Neuronal stem cell (in vitro differentiated cells): ENCODE data around the gene C8G.

Experiments
- DNase-seq: peaks from one replicate; pipeline ENCODE4 v3.0.0-alpha.2; 2013; ENCODE audit warnings: low spot score
- H2AFZ ChIP-seq: one replicate; pipeline ENCODE4 v1.6.1; 2013; ENCODE audit warnings: mild to moderate bottlenecking, low read length, inconsistent platforms
- H2AK5ac ChIP-seq: 2 replicates; pipeline ENCODE4 v1.6.1; 2013; ENCODE audit warnings: low read depth, mild to moderate bottlenecking, inconsistent platforms, low read length, moderate library complexity, mixed read lengths
- H2BK120ac ChIP-seq: 2 replicates; pipeline ENCODE4 v1.6.1; 2013; ENCODE audit warnings: low read depth, mild to moderate bottlenecking, inconsistent platforms, low read length, moderate library complexity, mixed read lengths
- H2BK12ac ChIP-seq: one replicate; pipeline ENCODE4 v1.6.1; 2013; ENCODE audit warnings: low read length, inconsistent platforms
- H2BK15ac ChIP-seq: 2 replicates; pipeline ENCODE4 v1.6.1; 2013; ENCODE audit warnings: mild to moderate bottlenecking, low read length, inconsistent platforms, mixed read lengths
- H2BK5ac ChIP-seq: one replicate; pipeline ENCODE4 v1.6.1; 2013; ENCODE audit warnings: inconsistent platforms, mild to moderate bottlenecking, low read length, moderate library complexity
- H3K14ac ChIP-seq: one replicate; pipeline ENCODE4 v1.6.1; 2013; ENCODE audit warnings: low read length, inconsistent platforms
- H3K18ac ChIP-seq: 2 replicates; pipeline ENCODE4 v1.6.1; 2013; ENCODE audit warnings: low read length, inconsistent platforms
- H3K23ac ChIP-seq: 2 replicates; pipeline ENCODE4 v1.6.1; 2013; ENCODE audit warnings: low read depth, mild to moderate bottlenecking, mixed read lengths, low read length, inconsistent platforms; ENCODE audit not compliant: poor library complexity
- H3K27ac ChIP-seq: replicated peaks from 3 replicates; pipeline ENCODE4 v1.5.1; 2013; ENCODE audit warnings: low read length, inconsistent platforms
- H3K27me3 ChIP-seq, 3 experiments: 2 replicates each; pipeline ENCODE4 v1.6.1; 2013; ENCODE audit warnings: low read length in 3 of 3, mild to moderate bottlenecking in 2 of 3, inconsistent platforms in 1 of 3, low read depth in 1 of 3, mixed read lengths in 1 of 3, moderate library complexity in 1 of 3; ENCODE audit not compliant: control insufficient read depth in 3 of 3, insufficient read depth in 3 of 3
- H3K36me3 ChIP-seq, 2 donors: replicated peaks in 1 of 2; 2 replicates each; pipeline ENCODE4 v1.6.1; 2013; ENCODE audit warnings: low read length in 2 of 2; ENCODE audit not compliant: control insufficient read depth in 2 of 2, insufficient read depth in 2 of 2
- H3K4ac ChIP-seq: 2 replicates; pipeline ENCODE4 v1.6.1; 2013; ENCODE audit warnings: inconsistent platforms, mild to moderate bottlenecking, low read length, moderate library complexity
- H3K4me1 ChIP-seq, 2 donors: 1 replicate in 1 of 2; 2 replicates in 1 of 2; pipeline ENCODE4 v1.6.1; 2013; ENCODE audit warnings: low read length in 2 of 2, low read depth in 1 of 2; ENCODE audit not compliant: control insufficient read depth in 2 of 2, insufficient read depth in 1 of 2
- H3K4me2 ChIP-seq: one replicate; pipeline ENCODE4 v1.6.1; 2013; ENCODE audit warnings: mild to moderate bottlenecking, low read length, inconsistent platforms; ENCODE audit not compliant: insufficient read depth, poor library complexity, severe bottlenecking
- H3K4me3 ChIP-seq, 2 donors: 2 replicates each; pipeline ENCODE4 v1.5.1; 2013; ENCODE audit warnings: low read length in 2 of 2, mild to moderate bottlenecking in 2 of 2, inconsistent platforms in 1 of 2, moderate library complexity in 1 of 2
- H3K79me1 ChIP-seq: one replicate; pipeline ENCODE4 v1.6.1; 2013; ENCODE audit warnings: low read depth, mild to moderate bottlenecking, inconsistent platforms, low read length, moderate library complexity
- H3K9ac ChIP-seq: one replicate; pipeline ENCODE4 v1.6.1; 2013; ENCODE audit warnings: mild to moderate bottlenecking, low read depth, low read length, inconsistent platforms; ENCODE audit not compliant: poor library complexity
- H3K9me3 ChIP-seq, 2 donors: replicated peaks in 1 of 2; 2 replicates each; pipeline versions ENCODE3 to v1.6.1; 2013; ENCODE audit warnings: low read length in 2 of 2, mild to moderate bottlenecking in 2 of 2, inconsistent platforms in 1 of 2, low read depth in 1 of 2, mixed read lengths in 1 of 2, moderate library complexity in 1 of 2; ENCODE audit not compliant: control insufficient read depth in 2 of 2, insufficient read depth in 1 of 2
- H4K8ac ChIP-seq: one replicate; pipeline ENCODE4 v1.6.1; 2013; ENCODE audit warnings: low read depth, mild to moderate bottlenecking, inconsistent platforms, low read length, moderate library complexity
- H4K91ac ChIP-seq: one replicate; pipeline ENCODE4 v1.6.1; 2013; ENCODE audit warnings: low read length, low read depth, mild to moderate bottlenecking, inconsistent platforms; ENCODE audit not compliant: poor library complexity
- WGBS, 2 donors: extraction: QIAGEN DNeasy Blood & Tissue Kit; methylation state at CpG; one replicate each; pipeline ENCODE4 v1.1.7; 2013; ENCODE audit warnings: missing lambda C conversion rate in 2 of 2, mixed read lengths in 1 of 2; ENCODE audit not compliant: insufficient read length in 2 of 2, insufficient replicate concordance in 1 of 2; ENCODE audit errors: extremely low coverage in 2 of 2; 5-methylcytosine and 5-hydroxymethylcytosine counted together

C8G gene

GRCh38 chr9:136910901-136911245 lies 34.2 kb upstream of the C8G start:
- Histone ChIP-seq H3K4me2 (no peak overlapping the region), H3K9ac (no peak overlapping the region), H3K4me3 (no peak overlapping the region), H2BK120ac (no peak overlapping the region), H2BK5ac (no peak overlapping the region), H4K8ac (no peak overlapping the region), H3K27ac (no peak overlapping the region), H3K79me1 (peaks cover 12% of the 10 kb centered on the region), H3K4ac (no peak overlapping the region), H2AK5ac (no peak overlapping the region), H2AFZ (no peak overlapping the region), H3K4me1 (no peaks in the 10 kb centered on the region), H3K36me3 (peaks cover 35 to 89% of the 10 kb centered on the region in 2 donors), H2BK12ac (no peak overlapping the region), H3K14ac (no peak overlapping the region), H3K23ac (no peak overlapping the region), H3K18ac (no peak overlapping the region), H3K27me3 (no peaks in the 10 kb centered on the region), H2BK15ac (no peak overlapping the region), H3K9me3 (no peaks in the 10 kb centered on the region), H4K91ac (no peak overlapping the region)
- DNase-seq, result no peak
- no CpG with 5 or more reads among the region's 12 CpGs for WGBS, 2 donors

DNA sequence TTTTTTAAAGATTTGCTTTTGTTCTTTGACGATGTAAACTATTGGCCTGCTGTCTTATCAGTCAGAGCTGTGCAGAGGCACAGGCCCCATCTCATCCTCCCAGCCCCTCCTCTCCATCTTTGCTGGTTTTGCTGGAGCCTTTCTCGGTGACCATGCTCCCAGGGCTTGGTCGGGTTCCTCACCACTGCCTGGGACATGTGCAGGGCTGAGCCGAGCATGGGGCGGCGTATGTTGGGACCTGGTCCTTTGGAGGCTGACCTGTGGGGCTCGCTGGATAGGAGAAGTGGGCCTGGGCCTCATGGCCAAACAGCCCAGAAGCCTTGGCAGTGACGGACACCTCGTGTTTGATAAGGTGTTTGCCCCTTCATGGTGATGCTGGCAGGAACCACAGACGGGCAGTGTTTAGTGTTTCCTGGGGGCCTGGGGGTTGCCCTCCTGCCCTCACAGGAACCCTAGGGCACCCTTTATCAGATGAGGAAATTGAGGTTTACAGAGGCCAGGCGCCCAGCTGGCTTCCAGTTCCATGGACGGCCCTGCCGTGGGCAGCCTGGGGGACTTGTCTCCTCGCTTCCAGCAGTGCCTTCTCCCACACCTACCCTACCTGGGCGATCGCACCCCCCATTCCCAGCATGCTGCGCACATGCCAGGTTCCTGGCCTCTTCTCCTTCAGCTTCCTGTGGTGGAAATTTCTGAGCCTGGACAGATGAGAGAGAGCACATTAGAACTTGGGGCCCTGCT lies 31.2 kb upstream of the C8G start:
- no peaks in the 10 kb centered on the region for H3K9me3 ChIP-seq
- H3K9ac ChIP-seq, result peak overlapping the region; percentile 30
- no peak overlapping the region for H3K27ac ChIP-seq
- no peak overlapping the region for H2AFZ ChIP-seq
- H3K23ac ChIP-seq, result no peak overlapping the region
- no peak overlapping the region for H3K14ac ChIP-seq
- H3K27me3 ChIP-seq, result peaks cover 0 to 2% (median 0%) of the 10 kb centered on the region in 3 experiments
- no peak overlapping the region for H2AK5ac ChIP-seq
- peaks cover 38 to 89% of the 10 kb centered on the region in 2 donors for H3K36me3 ChIP-seq
- H3K4me1 ChIP-seq, result no peaks in the 10 kb centered on the region
- no peak for DNase-seq
- H2BK15ac ChIP-seq, result no peak overlapping the region
- no peak overlapping the region for H3K4me3 ChIP-seq
- H2BK5ac ChIP-seq, result no peak overlapping the region
- H3K4ac ChIP-seq, result no peak overlapping the region
- no peak overlapping the region for H4K8ac ChIP-seq
- H2BK12ac ChIP-seq, result no peak overlapping the region
- H3K18ac ChIP-seq, result no peak overlapping the region
- peaks cover 6% of the 10 kb centered on the region for H3K79me1 ChIP-seq
- no peak overlapping the region for H3K4me2 ChIP-seq
- H4K91ac ChIP-seq, result no peak overlapping the region
- WGBS, 2 donors, result no CpG with 5 or more reads among the region's 17 CpGs
- peak overlapping the region; percentile 76 for H2BK120ac ChIP-seq

- DNase-seq, result no peak
- H2BK5ac ChIP-seq, result no peak overlapping the region
- H3K36me3 ChIP-seq, result peaks cover 38 to 85% of the 10 kb centered on the region in 2 donors
Observed at GRCh38 chr9:136915632-136916329, 29.3 kb upstream of the C8G start.

More at GRCh38 chr9:136915632-136916329, 29.3 kb upstream of the C8G start:
- no peak overlapping the region for H4K91ac ChIP-seq
- no peak overlapping the region for H3K4me2 ChIP-seq
- H3K9me3 ChIP-seq, result no peaks in the 10 kb centered on the region
- H2AK5ac ChIP-seq, result no peak overlapping the region
- H2BK15ac ChIP-seq, result no peak overlapping the region
- H3K14ac ChIP-seq, result no peak overlapping the region
- no peak overlapping the region for H3K4ac ChIP-seq
- peak overlapping the region; percentile 16 for H3K9ac ChIP-seq
- WGBS, 2 donors, result no CpG with 5 or more reads among the region's 21 CpGs
- no peak overlapping the region for H3K18ac ChIP-seq
- H3K27me3 ChIP-seq, result peaks cover 0 to 2% (median 0%) of the 10 kb centered on the region in 3 experiments
- H2AFZ ChIP-seq, result no peak overlapping the region
- H4K8ac ChIP-seq, result no peak overlapping the region
- H2BK120ac ChIP-seq, result no peak overlapping the region
- no peak overlapping the region for H3K4me3 ChIP-seq
- no peaks in the 10 kb centered on the region for H3K4me1 ChIP-seq
- no peak overlapping the region for H3K27ac ChIP-seq
- no peak overlapping the region for H3K23ac ChIP-seq
- H3K79me1 ChIP-seq, result peaks cover 2% of the 10 kb centered on the region
- H2BK12ac ChIP-seq, result no peak overlapping the region
